ENCODE results near the gene IRF9.

DNA sequence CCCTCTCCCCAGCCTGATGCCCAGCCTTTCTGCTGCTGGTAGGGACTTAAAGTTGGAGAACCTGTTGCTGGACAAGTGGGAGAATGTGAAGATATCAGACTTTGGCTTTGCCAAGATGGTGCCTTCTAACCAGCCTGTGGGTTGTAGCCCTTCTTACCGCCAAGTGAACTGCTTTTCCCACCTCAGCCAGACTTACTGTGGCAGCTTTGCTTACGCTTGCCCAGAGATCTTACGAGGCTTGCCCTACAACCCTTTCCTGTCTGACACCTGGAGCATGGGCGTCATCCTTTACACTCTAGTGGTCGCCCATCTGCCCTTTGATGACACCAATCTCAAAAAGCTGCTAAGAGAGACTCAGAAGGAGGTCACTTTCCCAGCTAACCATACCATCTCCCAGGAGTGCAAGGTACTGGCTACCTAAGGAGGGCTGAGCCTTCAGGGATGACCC lies 46.1 kb downstream of the IRF9 start:
- no peak for TF ChIP-seq CTCF (IDR thresholded peaks at IDR 0.05; ENCODE audit: poor library complexity)
- no peak for TF ChIP-seq EZH2phosphoT487 (IDR thresholded peaks at IDR 0.05; ENCODE audit: low read depth, severe bottlenecking, unreplicated experiment)

All from hepatocyte (in vitro differentiated cells).